ENCODE results near the gene BBX.
"Not testable (repeated sequence)": the region's sequence is repeated elsewhere in the genome, so short reads cannot be mapped to it uniquely, and the experiment has no call there.

The BBX gene

GRCh38 chr3:107796791-107797190 is 274.0 kb downstream of the BBX start:
- DNase-seq = no peak

GRCh38 chr3:107797586-107797985 is 274.8 kb downstream of the BBX start:
- no peak for DNase-seq

DNA sequence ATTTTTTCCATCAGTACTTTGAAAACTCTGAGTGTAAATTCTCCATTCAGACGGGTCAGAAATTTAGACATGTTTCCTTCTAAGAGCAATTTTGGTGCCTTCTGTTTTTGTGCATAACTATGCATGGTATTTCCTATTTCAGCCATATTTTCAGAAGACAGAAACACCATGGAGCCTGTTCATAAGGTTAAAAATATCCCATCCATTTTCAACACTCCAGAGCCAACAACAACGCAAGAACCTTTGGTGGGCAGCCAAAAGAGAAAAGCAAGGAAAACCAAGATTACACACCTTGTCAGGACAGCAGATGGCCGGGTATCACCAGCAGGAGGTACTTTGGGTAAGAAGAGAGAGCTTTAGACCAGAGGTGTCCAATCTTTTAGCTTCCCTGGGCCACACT is 275.6 kb downstream of the BBX start:
- DNase-seq = no peak

DNA sequence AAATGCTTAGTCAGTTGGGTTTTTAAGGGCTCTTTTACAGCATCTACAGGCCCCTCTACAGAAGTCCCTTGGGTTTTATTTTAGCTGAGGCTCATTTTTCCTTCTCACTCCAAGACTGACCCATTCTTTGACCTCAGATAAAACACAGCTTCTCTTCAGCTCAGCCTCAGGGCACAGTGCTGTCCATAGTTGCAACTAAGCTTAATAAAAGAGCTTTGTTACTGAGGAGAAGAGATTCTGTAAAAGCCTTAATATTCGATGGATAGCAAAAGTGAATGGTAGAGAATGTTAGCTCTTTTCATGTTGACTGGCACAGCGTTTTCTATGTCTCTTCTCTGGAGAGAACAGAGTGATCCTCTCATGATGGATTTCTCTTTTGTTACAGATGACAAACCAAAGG is 277.9 kb downstream of the BBX start:
- DNase-seq = peak in 4 of 56 donors; percentile 2 to 33 (median 20)

- no peak for DNase-seq
Measured at GRCh38 chr3:107803170-107803569, 280.4 kb downstream of the BBX start.

- DNase-seq = no peak
Measured at GRCh38 chr3:107806021-107806420, 283.3 kb downstream of the BBX start.

DNA sequence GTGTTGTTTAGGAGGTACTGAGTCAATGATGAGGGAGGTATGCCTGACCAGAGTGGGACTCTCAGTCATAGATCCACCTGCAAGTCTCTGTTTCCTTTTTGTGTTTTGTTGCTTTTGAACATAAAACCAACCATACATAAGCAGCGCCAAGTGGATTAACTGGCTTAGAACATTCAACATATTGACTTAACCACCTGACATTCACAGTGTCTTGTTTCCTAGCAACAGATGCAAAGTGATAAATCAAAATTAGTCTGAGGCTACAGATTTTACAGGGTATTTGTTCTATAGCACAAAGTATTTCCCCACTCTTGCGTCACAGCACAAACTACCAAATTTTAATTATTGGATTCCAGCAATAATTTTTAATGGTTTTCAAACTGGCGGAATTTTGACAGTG is 283.8 kb downstream of the BBX start:
- DNase-seq = no peak

DNA sequence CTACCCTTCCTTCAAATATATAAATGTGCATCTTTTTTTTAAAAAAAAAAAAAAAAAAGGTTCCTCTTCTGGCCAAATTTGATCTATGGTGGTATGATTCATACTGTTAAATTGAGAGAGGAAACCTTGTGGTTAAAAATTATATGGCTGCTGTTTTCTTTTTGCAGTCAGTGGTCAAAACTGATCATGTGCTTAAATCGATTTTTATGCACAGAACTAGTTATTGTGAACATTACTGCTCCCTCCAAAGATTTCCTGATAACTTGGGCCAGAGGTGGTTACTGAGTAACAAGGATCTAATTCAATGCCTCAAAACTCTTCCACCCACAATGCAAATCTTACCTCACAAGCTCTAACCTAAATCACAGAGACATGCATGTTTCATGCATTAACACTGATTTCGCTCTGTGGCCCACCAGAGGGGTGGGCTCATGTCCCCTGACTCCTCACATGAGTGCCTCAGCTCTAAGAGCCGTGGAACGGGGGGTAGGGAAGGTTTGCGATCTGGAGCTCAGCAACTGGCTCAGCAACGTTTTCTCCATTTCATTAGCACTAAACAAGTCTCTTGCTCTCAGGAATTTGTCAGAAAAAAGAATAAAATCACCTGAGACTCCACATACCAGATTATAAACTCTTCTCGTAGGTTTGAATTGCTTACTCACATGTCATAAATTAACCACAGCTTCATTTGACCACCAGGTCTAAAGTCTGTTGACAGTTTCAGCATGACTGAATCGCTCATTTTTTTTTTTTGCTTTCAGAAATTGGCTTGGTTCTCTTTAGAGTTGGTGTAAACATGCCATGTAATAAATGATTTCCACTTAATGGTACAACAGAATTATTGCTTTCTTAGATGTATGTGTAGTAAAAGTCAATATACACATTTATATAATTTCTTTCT is 287.7 kb downstream of the BBX start:
- DNase-seq = no peak

GRCh38 chr3:107813026-107813425 is 290.3 kb downstream of the BBX start:
- no peak for DNase-seq

GRCh38 chr3:107816107-107816506 is 293.3 kb downstream of the BBX start:
- DNase-seq = peak in 14 of 56 donors; percentile 4 to 35 (median 10)

DNA sequence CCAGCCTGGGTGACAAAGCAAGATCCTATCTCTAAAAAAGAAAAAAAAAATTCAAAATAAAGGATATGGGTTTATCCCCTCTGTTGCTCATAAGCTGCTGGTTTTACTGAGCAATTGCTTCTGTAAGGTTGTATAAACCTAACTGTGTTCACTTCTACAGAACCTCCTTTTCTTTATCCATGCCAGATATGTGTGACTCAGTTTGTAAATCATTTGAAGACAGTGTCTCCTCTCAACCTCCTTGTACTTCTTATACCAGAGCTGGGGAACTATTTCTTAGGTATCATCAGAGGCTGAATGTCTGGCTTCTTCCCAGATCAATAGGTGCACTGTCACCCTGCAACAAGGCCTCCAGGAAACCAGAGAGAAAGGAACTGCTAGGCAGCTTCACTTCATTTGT is 294.3 kb downstream of the BBX start:
- DNase-seq = no peak

DNA sequence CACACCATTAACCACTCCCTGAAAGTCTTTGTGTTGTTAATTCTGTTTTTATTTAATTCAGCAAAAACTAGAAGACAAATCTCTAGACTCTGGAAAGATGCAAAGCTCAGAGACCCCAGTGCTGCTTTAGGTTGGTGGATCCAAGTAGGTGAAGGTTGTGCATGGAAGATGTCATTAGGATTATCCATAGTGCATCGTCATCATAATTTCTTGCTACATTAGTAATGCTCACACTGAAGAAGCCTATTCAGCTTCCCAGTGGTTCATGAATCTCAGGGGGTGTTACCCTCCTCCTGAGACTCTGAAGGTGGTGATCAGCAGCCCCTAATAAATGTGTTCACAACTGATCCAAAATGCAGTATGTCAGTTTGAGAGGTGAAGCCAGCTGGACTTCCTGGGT is 295.3 kb downstream of the BBX start:
- no peak for DNase-seq

- no peak for DNase-seq
Measured at GRCh38 chr3:107819656-107820055, 296.9 kb downstream of the BBX start.

- no peak for DNase-seq
Measured at GRCh38 chr3:107822308-107822707, 299.5 kb downstream of the BBX start.

GRCh38 chr3:107824822-107825371 is 302.1 kb downstream of the BBX start:
- DNase-seq = no peak

DNA sequence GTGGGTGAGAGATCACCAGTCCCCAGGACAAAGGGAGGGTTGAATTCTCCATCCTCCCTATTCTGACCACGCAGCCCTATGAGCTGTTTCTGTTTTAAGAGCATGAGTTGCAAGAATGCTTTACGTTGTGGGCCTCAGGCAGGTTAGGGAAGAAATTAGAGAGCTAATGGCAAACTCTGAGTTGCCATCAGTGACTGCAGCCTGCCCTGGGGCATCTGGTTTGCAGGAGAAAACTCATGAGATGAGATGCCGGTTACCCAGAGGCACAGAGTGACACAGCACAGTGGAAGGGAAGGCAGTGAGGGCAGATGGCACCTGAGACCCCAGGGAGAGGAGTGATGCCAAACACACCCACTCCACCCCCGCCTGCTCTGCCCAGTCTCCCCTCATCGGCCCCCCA is 302.8 kb downstream of the BBX start:
- DNase-seq = no peak

DNA sequence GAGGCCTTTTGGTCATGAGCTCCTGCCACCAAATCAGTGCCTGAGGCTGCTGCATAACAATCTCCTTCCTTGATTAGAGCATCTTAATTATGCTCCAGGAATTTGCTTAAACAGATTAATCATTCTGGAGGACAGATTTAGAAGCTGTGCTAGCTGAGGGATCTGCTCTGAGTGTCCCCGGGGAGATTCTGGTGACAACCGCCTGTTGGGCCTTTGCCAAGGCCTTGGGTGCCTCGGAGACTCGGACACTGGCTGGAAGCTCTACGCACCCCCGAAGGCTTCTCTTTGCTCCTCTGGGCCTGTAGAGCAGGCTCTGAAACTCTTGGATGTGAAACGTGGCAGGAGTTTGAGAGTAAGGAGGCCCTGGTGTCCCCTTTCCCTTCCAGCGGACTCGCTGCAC is 304.0 kb downstream of the BBX start:
- no peak for DNase-seq

- DNase-seq = no peak
Measured at GRCh38 chr3:107829185-107829584, 306.4 kb downstream of the BBX start.

- no peak for DNase-seq
Measured at GRCh38 chr3:107831590-107831989, 308.8 kb downstream of the BBX start.

- no peak for DNase-seq
Measured at GRCh38 chr3:107833043-107833442, 310.3 kb downstream of the BBX start.

DNA sequence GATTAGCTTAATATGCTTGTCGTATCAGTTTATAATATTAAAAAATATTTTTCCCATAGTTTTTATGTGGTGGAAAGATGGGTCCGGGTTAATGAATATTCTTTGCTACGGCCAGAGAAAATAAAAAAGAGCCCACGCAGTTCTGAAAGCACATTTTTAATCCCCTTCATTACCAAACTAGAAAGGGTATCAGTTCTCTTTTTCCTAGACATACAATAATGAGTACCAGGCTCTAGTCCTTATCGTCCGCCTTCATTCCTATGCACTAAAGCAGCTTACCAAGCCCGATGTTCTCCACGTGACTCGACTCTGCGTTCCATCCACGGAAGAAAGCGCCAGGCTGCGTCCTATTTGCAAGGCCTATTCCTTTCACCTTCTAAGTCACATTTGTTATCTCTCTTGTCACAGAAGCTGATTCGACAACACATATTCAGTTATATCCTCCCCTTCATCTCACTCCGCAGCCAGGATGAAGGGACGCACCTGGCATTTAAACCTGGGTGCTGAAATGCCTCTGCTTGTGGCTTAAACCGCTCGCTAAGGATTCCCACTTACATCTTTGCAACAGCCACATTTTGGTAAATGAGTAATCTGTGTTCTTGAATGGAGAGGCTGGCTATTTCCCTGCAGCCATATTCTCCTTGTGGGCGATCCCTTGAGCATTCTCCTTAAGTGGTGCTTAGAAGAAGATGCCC is 311.1 kb downstream of the BBX start:
- DNase-seq = no peak

GRCh38 chr3:107835001-107835400 is 312.2 kb downstream of the BBX start:
- not testable (repeated sequence) for DNase-seq
